Neutrophil (primary cell): ENCODE results near the gene CXCL1.

Experiments used
- H3K27ac ChIP-seq: fragments of 200-600 bp; sonication (generic); 2 replicates; pipeline ENCODE4 v1.5.1; 2016; ENCODE audit warnings: mild to moderate bottlenecking, moderate library complexity
- H3K27me3 ChIP-seq: fragments of 200-600 bp; sonication (generic); 2 replicates; pipeline ENCODE4 v1.6.0; 2016; ENCODE audit warnings: mild to moderate bottlenecking
- H3K36me3 ChIP-seq: fragments of 200-600 bp; sonication (generic); 2 replicates; pipeline ENCODE4 v1.5.1; 2017
- H3K4me1 ChIP-seq, 2 experiments: fragments of 200-600 bp in 1 of 2; sonication (generic) in 1 of 2; 1 replicate in 1 of 2; 2 replicates in 1 of 2; pipeline versions ENCODE4 v1.5.1 to v1.6.1; 2013 to 2016; ENCODE audit warnings: low read depth in 1 of 2, low read length in 1 of 2, mild to moderate bottlenecking in 1 of 2, moderate library complexity in 1 of 2; ENCODE audit not compliant: control insufficient read depth in 1 of 2, insufficient read depth in 1 of 2
- H3K4me3 ChIP-seq, 2 experiments: fragments of 200-600 bp in 1 of 2; sonication (generic) in 1 of 2; 1 replicate in 1 of 2; 2 replicates in 1 of 2; pipeline ENCODE4 v1.5.1; 2013 to 2016; ENCODE audit warnings: low read depth in 1 of 2, low read length in 1 of 2, mild to moderate bottlenecking in 1 of 2, moderate library complexity in 1 of 2
- H3K9me3 ChIP-seq: fragments of 200-600 bp; sonication (generic); 2 replicates; pipeline ENCODE4 v1.5.1; 2016
- TF ChIP-seq, protein P1 (sequence below): fragments of 200-600 bp; sonication (generic); IDR thresholded peaks from 2 replicates; pipeline ENCODE4 v1.5.1; 2016; ENCODE audit warnings: antibody characterized with exemption

The CXCL1 gene

DNA sequence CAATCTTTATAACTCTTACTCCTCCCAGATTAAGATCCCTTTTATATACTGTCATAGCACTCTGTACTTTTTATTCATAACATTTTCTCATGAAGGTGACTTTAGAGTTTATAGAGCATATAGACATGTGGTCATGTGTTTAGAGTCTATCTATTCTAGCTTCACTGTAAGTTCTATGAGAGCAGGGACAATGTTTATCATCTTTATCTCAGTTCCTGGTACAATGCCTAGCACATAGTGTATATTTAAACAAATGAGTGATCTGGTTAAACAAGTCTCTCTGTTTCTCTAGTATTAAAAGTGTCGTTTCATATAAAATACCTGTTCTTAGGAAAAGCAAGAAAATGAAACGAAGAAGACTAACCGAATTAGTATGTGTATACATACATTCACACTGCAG lies 29.5 kb upstream of the CXCL1 start:
- Histone ChIP-seq H3K27me3 (no peaks in the 10 kb centered on the region), H3K36me3 (no peaks in the 10 kb centered on the region), H3K4me1 (peaks cover 51 to 55% of the 10 kb centered on the region in 2 experiments), H3K27ac (no peak overlapping the region), H3K4me3 (no peak overlapping the region), H3K9me3 (no peaks in the 10 kb centered on the region)
- TF ChIP-seq, protein P1, sequence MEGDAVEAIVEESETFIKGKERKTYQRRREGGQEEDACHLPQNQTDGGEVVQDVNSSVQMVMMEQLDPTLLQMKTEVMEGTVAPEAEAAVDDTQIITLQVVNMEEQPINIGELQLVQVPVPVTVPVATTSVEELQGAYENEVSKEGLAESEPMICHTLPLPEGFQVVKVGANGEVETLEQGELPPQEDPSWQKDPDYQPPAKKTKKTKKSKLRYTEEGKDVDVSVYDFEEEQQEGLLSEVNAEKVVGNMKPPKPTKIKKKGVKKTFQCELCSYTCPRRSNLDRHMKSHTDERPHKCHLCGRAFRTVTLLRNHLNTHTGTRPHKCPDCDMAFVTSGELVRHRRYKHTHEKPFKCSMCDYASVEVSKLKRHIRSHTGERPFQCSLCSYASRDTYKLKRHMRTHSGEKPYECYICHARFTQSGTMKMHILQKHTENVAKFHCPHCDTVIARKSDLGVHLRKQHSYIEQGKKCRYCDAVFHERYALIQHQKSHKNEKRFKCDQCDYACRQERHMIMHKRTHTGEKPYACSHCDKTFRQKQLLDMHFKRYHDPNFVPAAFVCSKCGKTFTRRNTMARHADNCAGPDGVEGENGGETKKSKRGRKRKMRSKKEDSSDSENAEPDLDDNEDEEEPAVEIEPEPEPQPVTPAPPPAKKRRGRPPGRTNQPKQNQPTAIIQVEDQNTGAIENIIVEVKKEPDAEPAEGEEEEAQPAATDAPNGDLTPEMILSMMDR: no peak

DNA sequence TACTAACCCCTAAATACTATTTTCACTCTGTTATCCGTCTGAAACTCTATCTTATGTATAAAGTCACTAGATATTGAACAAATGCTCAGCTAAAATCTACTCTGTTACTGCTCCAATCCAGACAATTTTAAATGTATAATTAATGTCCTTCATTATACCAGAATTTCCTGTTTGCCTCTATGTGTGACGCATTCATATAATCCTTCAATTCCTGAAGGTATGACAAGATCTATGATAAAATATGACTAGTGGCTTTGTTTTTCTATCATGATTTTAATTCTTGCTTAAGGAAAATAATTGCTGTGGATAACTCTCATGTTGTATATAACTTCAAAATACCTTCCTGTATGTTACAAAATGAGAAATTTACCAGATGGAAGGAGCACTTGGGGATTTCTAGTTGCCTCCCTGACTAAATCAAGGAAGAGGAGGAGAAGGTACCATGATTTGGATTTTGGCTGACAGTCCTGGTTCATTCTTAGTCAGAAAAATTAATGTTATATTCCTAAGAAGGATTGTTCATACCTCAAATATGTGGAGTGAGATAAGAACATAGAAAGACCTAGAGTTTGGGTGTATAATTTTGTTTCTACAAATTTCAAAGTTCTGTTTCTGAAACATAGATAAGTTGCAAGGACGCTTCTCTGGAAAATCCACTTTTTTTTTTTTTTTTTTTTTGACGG lies 27.8 kb upstream of the CXCL1 start:
- no peaks in the 10 kb centered on the region for H3K9me3 ChIP-seq
- no peaks in the 10 kb centered on the region for H3K27me3 ChIP-seq
- H3K4me3 ChIP-seq: no peak overlapping the region
- H3K36me3 ChIP-seq: no peaks in the 10 kb centered on the region
- H3K4me1 ChIP-seq: peaks cover 59 to 64% of the 10 kb centered on the region in 2 experiments
- TF ChIP-seq, protein P1: no peak
- H3K27ac ChIP-seq: no peak overlapping the region

DNA sequence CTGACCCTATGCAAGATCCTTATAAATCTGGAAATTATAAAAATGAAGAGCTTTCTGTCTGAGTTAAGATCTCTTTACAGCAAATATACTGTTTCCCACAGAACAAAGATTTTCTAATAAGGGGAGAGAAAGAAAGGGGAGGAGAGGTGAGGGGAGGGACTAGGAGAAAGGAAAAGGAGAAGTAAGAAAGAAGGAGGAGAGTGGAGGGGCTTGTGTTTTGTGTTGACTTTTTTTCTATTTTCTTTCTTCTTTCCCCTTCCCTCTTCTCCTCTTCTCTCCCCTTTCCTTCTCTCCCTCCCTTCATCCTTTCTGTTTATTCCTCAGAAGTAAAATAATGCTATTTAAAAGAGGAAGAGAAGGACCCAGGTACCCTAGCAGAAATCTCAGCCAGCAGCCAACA lies 26.5 kb upstream of the CXCL1 start:
- Histone ChIP-seq H3K9me3 (no peaks in the 10 kb centered on the region), H3K27me3 (no peaks in the 10 kb centered on the region), H3K36me3 (no peaks in the 10 kb centered on the region), H3K4me3 (no peak overlapping the region), H3K27ac (peak overlapping the region; percentile 85), H3K4me1 (peaks cover 57 to 63% of the 10 kb centered on the region in 2 experiments)
- TF ChIP-seq, protein P1: no peak

DNA sequence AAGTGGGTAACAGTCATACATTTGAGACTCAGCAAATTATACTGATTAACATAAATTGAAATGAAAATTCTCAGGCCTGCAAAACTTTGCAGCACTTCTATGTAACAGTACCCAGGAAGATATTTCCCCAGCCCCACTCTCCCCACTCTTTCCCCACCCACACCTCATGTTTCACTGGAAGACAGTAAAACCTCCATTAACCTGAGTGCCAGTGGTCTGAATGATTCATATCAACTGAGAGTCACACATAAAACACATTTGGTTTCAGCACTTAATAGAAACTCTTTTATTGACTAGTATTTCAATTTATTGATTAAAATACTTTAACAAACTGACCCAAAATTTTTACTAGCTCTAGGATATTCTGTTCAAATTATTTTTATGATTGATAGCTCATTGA lies 25.8 kb upstream of the CXCL1 start:
- Histone ChIP-seq H3K9me3 (no peaks in the 10 kb centered on the region), H3K27me3 (no peaks in the 10 kb centered on the region), H3K4me1 (peaks cover 57 to 63% of the 10 kb centered on the region in 2 experiments), H3K36me3 (no peaks in the 10 kb centered on the region), H3K27ac (peak overlapping the region; percentile 85), H3K4me3 (no peak overlapping the region)
- TF ChIP-seq, protein P1: no peak

DNA sequence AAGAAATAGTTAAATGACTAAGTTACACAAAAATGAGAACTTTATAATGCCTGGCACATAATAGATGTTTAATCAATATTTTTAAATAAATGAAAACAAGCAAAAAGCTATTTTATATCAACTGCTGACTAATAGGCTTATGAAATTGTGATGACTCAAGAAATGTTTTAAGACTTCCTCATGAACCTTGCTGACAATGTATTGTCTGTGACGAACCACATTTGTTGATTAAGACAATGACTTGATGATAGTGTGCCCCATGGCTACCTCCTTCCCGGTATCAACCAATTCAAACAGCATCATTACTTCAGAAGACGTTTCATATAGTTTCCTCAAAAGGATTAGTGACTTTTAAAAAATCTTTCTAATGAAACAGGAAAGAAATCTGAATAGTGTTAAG lies 24.8 kb upstream of the CXCL1 start:
- H3K4me3 ChIP-seq: peak overlapping the region in 1 of 2 experiments; percentile 26
- H3K9me3 ChIP-seq: no peaks in the 10 kb centered on the region
- H3K27me3 ChIP-seq: no peaks in the 10 kb centered on the region
- H3K4me1 ChIP-seq: peaks cover 59 to 68% of the 10 kb centered on the region in 2 experiments
- no peaks in the 10 kb centered on the region for H3K36me3 ChIP-seq
- TF ChIP-seq, protein P1: no peak
- peak overlapping the region; percentile 85 for H3K27ac ChIP-seq
